Measurements from ENCODE around the gene KLHL21.
A peak's percentile ranks its signal among the peaks of the same experiment; 100 is the strongest.

KLHL21 gene

DNA sequence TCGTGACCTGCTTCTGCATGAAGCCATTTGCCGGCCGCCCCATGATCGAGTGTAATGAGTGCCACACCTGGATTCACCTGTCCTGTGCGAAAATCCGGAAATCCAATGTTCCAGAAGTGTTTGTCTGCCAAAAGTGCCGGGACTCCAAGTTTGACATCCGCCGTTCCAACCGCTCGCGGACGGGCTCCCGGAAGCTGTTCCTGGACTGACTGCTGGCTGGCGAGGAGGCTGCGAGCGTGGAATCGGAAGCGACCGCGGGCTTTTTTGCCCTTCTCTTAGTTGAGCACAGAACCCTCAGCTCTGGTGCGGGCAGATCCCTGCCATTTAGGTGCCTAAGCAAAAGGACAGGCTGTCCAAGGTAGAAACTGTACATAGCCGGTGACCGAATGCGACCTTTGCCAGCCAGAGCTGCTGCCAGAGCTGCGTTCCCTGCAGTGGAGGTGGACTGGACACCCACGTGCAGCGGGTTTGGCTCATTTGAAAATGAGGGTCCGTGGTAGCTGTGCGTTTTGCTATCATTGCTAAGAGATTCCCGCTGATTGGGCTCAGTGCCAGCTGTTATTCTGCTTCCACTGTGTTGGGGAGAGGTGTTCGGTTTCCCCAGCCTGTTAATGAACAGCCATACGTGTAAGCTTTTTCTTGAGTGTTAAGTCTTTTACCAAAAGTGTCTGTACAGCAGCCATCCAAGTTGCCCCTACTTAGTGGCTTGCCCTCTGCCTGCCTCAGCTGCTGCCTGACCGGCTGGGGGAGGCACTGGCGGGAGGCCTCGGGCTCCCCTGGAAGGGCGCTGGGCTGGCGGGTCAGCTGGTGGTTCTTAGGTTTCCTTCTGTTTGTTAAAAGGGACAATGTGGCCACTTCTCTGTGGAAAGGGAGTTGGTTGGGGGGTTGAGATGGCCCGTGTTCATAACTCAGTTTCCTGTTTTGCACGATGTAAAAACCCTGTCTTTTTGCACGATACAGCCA is 19.0 kb upstream of the KLHL21 start:
- H3K27me3 ChIP-seq: no peaks in the 10 kb centered on the region
- no peaks in the 10 kb centered on the region for H3K9me3 ChIP-seq
- no peak overlapping the region for H3K4me3 ChIP-seq (ENCODE audit: low read depth, low read length)
- no peaks in the 10 kb centered on the region for H3K4me1 ChIP-seq
- TF ChIP-seq, protein P1, sequence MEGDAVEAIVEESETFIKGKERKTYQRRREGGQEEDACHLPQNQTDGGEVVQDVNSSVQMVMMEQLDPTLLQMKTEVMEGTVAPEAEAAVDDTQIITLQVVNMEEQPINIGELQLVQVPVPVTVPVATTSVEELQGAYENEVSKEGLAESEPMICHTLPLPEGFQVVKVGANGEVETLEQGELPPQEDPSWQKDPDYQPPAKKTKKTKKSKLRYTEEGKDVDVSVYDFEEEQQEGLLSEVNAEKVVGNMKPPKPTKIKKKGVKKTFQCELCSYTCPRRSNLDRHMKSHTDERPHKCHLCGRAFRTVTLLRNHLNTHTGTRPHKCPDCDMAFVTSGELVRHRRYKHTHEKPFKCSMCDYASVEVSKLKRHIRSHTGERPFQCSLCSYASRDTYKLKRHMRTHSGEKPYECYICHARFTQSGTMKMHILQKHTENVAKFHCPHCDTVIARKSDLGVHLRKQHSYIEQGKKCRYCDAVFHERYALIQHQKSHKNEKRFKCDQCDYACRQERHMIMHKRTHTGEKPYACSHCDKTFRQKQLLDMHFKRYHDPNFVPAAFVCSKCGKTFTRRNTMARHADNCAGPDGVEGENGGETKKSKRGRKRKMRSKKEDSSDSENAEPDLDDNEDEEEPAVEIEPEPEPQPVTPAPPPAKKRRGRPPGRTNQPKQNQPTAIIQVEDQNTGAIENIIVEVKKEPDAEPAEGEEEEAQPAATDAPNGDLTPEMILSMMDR (IDR thresholded peaks at IDR 0.05; ENCODE audit: low read depth, low read length): no peak
- DNase-seq: no peak
- H3K36me3 ChIP-seq: peaks cover 3% of the 10 kb centered on the region

DNA sequence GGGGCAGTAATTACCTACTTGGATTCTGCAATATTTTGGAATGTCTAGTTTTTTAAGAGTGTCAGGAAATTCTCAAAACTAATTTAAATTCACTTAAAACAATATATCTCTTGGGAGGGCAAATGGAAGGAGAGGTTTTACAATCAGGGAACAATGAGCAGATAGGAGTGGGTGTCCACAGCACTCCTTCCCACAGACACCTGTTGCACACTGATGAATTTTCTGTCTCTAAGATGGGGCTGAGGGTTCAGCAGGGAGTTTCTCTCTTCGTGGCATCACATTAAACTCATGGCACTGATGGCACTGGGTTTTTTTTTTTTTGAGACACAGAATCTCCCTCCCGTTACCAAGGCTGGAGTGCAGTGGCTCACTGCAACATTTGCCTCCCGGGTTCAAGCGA is 16.4 kb upstream of the KLHL21 start:
- Histone ChIP-seq H3K27me3 (no peaks in the 10 kb centered on the region), H3K36me3 (peaks cover 3% of the 10 kb centered on the region), H3K4me1 (no peaks in the 10 kb centered on the region), H3K4me3 (ENCODE audit: low read depth, low read length) (no peak overlapping the region), H3K9me3 (no peaks in the 10 kb centered on the region)
- TF ChIP-seq, protein P1 (IDR thresholded peaks at IDR 0.05; ENCODE audit: low read depth, low read length): no peak
- no peak for DNase-seq

DNA sequence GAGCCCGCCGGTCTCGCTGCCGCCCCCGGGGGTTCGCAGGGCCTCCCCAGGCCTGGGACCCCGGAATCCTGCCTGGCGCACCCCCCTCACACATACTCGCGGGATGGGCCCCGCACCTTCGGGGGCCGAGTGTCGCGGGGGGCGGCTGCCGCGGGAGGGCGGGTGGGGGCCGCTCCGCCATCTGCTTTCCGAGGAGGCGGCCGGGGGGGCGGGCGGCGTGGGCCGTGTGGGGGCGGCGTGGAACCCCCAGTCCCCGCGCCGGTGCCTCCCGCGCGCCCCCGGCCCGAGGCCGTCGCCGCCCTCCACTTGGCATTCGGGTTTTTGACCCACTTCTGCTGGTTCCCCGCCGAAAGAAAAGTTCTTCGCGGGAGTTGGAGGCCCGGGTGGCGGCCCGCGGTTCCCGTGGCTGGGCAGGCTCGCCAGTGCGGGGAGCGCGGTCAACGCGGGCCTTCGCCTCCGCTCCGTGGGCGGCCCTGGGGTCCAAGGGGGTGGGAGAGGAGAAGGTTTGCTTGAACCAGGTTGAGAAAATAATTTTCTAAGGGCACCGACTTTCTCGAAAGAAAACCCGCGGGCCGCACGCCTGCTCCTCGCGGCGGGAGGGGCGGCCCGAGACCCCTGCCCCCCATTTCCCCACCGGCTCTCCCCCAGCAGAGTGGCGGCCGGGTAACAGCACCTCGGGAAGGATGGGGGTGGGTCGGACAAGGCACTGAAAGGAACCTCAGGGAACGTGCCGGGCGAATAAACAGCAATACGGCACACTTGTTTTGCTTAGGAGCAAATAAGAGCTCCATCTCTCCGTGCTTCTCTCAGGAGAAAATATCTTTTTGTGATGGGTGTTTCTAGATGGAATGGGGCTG is 12.5 kb upstream of the KLHL21 start:
- TF ChIP-seq, protein P1 (IDR thresholded peaks at IDR 0.05; ENCODE audit: low read depth, low read length): no peak
- no peaks in the 10 kb centered on the region for H3K9me3 ChIP-seq
- no peaks in the 10 kb centered on the region for H3K4me1 ChIP-seq
- H3K4me3 ChIP-seq (ENCODE audit: low read depth, low read length): peak overlapping the region; percentile 51
- DNase-seq: no peak
- H3K36me3 ChIP-seq: no peaks in the 10 kb centered on the region; the same call in none of the 2 replicates
- H3K27me3 ChIP-seq: no peaks in the 10 kb centered on the region

DNA sequence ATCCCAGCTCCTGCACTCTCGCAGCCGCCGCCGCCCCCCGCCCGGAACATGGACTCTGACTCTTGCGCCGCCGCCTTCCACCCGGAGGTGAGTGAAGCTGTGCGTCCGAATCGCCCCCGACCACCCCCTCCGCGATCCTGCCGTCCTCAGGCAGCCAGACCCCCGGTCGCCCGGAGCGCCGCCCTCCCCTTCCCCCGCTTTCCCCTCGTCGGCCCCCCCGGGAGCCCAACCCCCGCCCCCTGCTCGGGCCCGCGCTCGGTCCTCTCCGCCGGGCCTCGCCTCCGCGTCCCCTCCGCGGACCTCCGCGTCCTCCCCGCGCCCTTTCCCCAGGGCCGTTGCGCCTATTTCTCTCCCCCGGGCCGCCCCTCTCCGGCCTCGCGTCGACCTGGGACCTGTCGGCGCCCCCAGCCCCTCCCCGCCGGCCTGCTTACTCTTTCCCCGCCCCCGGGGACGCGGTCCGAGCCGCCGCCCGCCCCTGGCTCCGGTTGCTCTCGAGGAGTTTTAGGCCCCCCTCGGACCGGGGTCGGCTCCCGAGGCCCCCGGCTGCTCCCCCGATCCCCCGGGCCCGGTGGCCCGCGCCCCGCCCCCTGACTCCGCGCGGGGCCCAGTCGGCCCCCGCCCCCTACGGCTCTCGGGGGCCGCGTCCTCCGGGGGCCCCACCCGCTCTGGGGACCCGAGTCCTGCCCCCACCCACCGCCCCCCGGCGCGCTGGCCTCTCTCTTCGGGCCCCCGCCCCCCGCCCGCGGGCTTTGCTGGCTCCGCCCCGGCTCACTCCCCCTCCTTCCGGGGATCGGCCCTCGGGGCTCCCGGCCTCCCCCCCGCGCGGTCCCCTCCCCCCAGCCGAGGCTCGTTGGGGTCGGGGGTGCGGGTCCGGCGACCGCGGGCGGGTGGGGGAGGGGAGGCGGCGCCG is 11.6 kb upstream of the KLHL21 start:
- peak; percentile 35 for DNase-seq
- H3K36me3 ChIP-seq: no peaks in the 10 kb centered on the region

DNA sequence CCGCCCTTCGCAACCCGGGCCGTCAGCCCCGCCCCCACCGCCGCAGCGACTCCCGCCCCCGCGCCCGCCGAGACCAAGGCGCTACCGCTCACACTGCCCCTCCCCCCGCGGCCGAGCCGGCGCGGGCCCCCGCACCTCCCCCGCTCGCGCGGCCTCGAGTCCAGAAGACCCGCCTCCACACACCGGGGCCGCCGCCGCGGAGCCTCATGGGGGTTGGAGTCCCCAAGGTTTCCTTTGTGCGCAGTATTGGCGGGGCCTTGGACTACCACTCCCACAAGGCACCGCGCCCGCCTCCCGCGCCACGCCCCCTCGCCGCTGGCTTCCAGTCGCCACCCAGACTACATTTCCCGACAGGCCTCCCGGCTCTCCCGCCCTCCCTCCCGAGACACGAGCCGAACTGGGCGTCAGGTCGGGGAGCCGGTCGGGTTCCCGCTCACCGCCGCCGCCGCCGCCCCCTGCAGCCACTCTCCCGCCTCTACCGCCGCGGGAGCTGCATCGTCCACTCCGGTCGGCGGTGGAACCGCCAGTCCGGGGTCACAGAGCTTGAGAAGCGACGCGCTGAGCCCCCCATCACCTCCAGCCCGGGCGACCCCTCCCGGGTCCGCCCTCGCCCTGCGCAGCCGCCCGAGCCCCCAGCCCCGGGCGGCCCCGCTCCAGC is 10.8 kb upstream of the KLHL21 start, which contains the start of gene PHF13:
Gene PHF13, plus strand, starts transcription at position 371 of the 658 bp plus-strand sequence. CDS start 336 bp downstream, outside the sequence.
- TF ChIP-seq, protein P1 (IDR thresholded peaks at IDR 0.05; ENCODE audit: low read depth, low read length): no peak
- Histone ChIP-seq H3K9me3 (no peaks in the 10 kb centered on the region), H3K4me3 (ENCODE audit: low read depth, low read length) (peak within 1 kb of the TSS; percentile 66), H3K27me3 (no peaks in the 10 kb centered on the region), H3K4me1 (no peaks in the 10 kb centered on the region), H3K36me3 (no peaks in the 10 kb centered on the region)
- peak; percentile 96 for DNase-seq

More for the DNA sequence above, 11.6 kb upstream of the KLHL21 start:
- H3K4me3 ChIP-seq (ENCODE audit: low read depth, low read length): peak overlapping the region; percentile 53
- TF ChIP-seq, protein P1 (IDR thresholded peaks at IDR 0.05; ENCODE audit: low read depth, low read length): no peak
- no peaks in the 10 kb centered on the region for H3K4me1 ChIP-seq
- H3K27me3 ChIP-seq: no peaks in the 10 kb centered on the region
- H3K9me3 ChIP-seq: no peaks in the 10 kb centered on the region

Data from BE2C (cell line).